Coronary artery (tissue), 2 donors: ENCODE measurements around the gene UMAD1.

Source experiments
- DNase-seq: peaks from one replicate; pipeline ENCODE4 v3.0.0-alpha.2; 2017; ENCODE audit warnings: low spot score
- H3K27ac ChIP-seq, 2 donors: fragments of 200-600 bp; sonication (generic); one replicate each; pipeline ENCODE4 v1.5.1; 2016 to 2019
- H3K4me3 ChIP-seq: fragments of 200-600 bp; sonication (generic); 2 replicates; pipeline ENCODE4 v1.5.1; 2016; ENCODE audit warnings: mild to moderate bottlenecking, moderate library complexity
- TF ChIP-seq, protein P1 (sequence below): fragments of 200-600 bp; sonication (generic); IDR thresholded peaks from one replicate; pipeline ENCODE4 v1.5.1; 2019; ENCODE audit warnings: antibody characterized with exemption

The UMAD1 gene

DNA sequence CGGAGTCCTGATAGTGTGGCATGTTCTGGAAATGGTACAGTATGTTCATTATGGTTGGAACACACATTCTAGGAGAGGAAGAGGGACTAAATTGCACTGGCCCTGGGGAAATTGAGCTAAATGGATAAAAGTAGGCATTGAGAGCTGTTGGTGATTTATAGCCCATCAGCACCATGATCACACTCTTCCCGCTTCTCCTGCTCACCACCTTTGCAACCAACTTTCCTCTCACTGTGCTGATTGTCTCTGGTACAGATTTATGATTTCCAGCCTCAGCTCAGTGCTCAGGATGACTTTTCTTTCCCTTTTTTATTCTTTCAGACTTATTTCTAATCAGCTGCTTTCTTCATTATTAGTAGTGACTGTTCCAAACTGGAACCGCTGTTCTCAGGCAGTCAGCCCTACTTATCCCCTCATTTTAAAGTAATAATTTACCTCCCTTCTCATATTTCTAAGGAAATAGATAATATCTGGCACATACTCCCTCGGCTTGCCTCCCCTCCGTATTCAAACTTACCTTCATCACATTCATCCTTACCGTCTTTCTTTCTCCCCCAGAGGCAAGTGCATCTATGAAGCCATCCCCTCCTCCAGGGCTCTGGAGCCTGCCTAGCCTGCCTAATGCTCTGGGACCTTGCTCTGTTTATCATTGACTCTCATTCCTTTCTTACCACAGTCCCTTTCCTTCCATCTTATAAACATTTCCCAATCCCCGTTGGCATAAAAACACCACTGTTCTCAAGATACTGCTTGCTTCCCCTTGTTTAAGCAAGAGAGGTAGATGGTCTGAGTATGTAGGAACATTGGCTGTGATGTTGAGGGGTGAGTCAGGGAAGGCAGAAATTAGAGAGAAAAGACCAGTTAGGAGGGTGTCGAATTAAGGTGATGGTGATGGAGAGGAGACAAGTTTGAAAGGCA is 129.4 kb downstream of the UMAD1 start:
- H3K4me3 ChIP-seq, result no peak overlapping the region
- no peak for DNase-seq
- TF ChIP-seq, protein P1, sequence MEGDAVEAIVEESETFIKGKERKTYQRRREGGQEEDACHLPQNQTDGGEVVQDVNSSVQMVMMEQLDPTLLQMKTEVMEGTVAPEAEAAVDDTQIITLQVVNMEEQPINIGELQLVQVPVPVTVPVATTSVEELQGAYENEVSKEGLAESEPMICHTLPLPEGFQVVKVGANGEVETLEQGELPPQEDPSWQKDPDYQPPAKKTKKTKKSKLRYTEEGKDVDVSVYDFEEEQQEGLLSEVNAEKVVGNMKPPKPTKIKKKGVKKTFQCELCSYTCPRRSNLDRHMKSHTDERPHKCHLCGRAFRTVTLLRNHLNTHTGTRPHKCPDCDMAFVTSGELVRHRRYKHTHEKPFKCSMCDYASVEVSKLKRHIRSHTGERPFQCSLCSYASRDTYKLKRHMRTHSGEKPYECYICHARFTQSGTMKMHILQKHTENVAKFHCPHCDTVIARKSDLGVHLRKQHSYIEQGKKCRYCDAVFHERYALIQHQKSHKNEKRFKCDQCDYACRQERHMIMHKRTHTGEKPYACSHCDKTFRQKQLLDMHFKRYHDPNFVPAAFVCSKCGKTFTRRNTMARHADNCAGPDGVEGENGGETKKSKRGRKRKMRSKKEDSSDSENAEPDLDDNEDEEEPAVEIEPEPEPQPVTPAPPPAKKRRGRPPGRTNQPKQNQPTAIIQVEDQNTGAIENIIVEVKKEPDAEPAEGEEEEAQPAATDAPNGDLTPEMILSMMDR, result no peak
- H3K27ac ChIP-seq, result no peak overlapping the region

DNA sequence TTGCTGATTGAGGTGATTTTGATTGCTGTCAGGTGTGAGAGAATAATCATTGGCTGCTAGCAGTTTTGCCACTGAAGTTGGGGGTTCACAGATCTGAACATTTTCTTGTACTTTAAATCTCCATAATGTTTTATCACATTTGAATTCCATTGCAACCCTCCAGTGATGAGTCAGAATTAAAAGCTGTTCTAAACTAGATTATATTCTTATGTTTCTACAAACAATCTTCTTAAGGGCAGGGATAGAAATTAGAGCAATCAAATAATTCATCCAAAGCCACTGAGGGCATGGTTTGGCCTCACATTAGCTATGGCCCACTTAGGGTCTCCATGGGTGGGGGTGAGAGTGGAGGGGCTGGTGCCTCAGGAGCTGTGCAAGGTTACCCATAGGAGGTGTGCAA is 130.9 kb downstream of the UMAD1 start:
- TF ChIP-seq, protein P1, result no peak
- no peak overlapping the region for H3K27ac ChIP-seq
- no peak overlapping the region for H3K4me3 ChIP-seq
- no peak for DNase-seq

DNA sequence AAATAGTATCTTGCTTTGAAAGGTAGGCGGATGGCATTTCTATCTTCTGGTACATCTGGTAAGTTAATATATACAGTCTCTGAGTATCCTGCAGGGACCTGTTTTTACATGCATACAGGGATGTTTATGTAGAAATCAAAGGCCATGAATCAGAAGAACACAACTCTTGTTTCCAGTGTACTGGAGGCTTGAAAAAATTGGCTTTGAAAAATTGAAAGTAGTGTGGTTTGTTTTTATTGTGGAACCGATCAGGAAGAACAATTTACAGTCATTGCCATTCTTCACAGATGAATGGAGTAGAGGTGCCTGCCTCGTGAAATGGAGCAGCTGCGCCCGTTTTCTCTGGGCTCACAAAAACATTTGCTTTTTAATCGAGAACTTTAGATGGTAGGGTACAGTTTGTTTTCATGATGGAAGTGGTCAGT is 131.9 kb downstream of the UMAD1 start:
- H3K27ac ChIP-seq, result no peak overlapping the region
- H3K4me3 ChIP-seq, result no peak overlapping the region
- TF ChIP-seq, protein P1, result no peak
- no peak for DNase-seq

DNA sequence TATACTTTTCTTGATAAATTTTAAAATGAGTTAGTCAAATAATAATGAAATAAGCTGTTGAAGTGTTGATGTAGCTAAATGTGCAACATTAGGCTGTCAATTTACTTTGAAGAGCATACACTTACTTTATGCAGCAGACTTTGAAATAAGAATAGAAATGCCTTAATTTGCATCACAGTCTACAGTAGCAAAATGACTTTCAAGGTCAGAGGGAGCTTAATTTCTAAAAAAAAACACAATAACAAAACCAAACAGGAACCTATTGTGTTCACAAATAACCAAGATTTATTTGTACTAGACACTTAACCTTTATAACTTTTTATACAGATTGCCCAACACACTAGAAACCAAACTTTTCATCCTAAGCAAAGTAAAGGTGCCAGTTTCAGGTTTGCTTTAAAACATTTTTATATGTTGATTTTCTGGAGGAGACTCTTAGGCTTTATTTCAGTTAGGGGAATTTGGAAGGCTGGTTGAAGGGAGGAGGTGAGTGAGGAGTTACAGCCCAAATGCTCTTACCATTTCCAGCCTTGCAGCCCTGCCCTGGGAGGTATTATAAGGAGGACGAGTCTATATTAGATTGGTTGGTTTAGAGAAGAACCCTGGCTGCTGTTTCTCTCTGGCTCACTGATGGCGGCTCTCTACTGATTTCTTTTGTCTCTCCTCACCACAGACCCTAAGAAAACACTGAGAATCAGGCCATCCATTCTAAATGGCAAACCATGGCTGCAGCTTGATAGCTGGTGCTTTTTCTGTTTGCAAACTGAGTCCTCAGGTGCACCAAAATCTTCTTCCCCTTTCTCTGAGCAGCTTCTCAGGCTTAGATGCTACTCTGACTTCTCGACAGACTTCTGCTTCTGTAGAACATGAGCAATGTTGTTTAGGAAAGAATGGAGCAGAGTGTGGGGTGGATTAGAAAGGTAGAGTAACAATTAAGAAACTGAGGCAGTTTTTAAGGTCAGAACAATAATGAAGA is 133.1 kb downstream of the UMAD1 start:
- DNase-seq, result no peak
- TF ChIP-seq, protein P1, result no peak
- Histone ChIP-seq H3K27ac (no peak overlapping the region), H3K4me3 (no peak overlapping the region)

DNA sequence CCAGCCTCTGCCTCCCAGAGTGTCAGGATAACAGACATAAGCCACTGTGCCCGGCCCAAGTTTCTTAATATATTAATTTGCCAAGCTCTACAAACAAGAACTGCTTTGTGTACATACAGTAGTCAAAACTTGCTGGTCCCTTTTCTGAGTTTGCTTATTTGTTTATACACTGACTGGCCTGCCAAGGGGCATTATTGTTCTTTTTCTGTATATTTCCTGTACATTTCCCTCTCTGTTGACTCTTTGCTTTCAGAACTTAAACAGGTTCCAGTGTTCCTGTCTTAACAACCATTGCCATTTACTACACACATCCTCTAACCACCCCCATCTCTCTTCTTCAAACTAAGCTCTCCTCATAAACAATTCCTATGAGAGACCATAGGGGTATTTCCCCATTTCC is 139.3 kb downstream of the UMAD1 start:
- Histone ChIP-seq H3K27ac (no peak overlapping the region), H3K4me3 (no peak overlapping the region)
- TF ChIP-seq, protein P1, result no peak
- DNase-seq, result no peak

DNA sequence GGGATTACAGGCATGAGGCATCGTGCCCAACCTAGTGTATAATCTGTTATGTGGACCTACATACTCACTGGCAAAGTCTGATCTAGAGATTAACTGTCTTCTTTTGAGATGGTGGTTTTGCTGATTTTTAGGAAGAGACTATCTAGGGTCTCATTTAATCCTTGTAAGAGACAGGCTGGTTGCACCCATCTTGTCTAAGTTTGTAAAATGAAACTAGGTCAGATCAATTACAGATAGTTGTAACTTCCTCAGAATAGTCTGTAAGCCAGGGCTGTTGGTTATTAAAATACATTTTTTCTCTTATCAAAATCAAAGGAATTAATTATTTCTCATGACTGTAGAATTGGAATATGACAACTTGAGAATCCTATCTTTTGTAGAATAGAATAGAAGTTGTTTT is 142.4 kb downstream of the UMAD1 start:
- TF ChIP-seq, protein P1, result no peak
- H3K27ac ChIP-seq, result no peak overlapping the region
- no peak overlapping the region for H3K4me3 ChIP-seq
- no peak for DNase-seq
